B cell (primary cell): ENCODE results near the gene DDHD1.

Source experiments
- EZH2 ChIP-seq: IDR thresholded peaks from 2 replicates; pipeline ENCODE4 v1.6.1; 2012; ENCODE audit warnings: borderline replicate concordance, low read depth, mild to moderate bottlenecking, moderate library complexity, low read length; ENCODE audit not compliant: insufficient read depth, poor library complexity, severe bottlenecking
- TF ChIP-seq, protein P1 (sequence below): fragments of 200-600 bp; IDR thresholded peaks from one replicate; pipeline ENCODE4 v1.8.0; 2022; ENCODE audit warnings: antibody characterized with exemption, mild to moderate bottlenecking

- TF ChIP-seq, protein P1, sequence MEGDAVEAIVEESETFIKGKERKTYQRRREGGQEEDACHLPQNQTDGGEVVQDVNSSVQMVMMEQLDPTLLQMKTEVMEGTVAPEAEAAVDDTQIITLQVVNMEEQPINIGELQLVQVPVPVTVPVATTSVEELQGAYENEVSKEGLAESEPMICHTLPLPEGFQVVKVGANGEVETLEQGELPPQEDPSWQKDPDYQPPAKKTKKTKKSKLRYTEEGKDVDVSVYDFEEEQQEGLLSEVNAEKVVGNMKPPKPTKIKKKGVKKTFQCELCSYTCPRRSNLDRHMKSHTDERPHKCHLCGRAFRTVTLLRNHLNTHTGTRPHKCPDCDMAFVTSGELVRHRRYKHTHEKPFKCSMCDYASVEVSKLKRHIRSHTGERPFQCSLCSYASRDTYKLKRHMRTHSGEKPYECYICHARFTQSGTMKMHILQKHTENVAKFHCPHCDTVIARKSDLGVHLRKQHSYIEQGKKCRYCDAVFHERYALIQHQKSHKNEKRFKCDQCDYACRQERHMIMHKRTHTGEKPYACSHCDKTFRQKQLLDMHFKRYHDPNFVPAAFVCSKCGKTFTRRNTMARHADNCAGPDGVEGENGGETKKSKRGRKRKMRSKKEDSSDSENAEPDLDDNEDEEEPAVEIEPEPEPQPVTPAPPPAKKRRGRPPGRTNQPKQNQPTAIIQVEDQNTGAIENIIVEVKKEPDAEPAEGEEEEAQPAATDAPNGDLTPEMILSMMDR, result no peak
- no peak for TF ChIP-seq EZH2
Measured at GRCh38 chr14:53064475-53064874, 88.6 kb downstream of the DDHD1 start.
